ENCODE results near the gene DPRX. TPM values are rescaled to one million over a fixed set of nuclear protein-coding genes. Genes with fewer than 3 reads are reported as not detected.

DPRX gene
- total and polyA plus RNA-seq, 2 of the 13 experiments (the other 11 are each of a cell fraction or from before 2014, with no cell fraction given), result not detected

DNA sequence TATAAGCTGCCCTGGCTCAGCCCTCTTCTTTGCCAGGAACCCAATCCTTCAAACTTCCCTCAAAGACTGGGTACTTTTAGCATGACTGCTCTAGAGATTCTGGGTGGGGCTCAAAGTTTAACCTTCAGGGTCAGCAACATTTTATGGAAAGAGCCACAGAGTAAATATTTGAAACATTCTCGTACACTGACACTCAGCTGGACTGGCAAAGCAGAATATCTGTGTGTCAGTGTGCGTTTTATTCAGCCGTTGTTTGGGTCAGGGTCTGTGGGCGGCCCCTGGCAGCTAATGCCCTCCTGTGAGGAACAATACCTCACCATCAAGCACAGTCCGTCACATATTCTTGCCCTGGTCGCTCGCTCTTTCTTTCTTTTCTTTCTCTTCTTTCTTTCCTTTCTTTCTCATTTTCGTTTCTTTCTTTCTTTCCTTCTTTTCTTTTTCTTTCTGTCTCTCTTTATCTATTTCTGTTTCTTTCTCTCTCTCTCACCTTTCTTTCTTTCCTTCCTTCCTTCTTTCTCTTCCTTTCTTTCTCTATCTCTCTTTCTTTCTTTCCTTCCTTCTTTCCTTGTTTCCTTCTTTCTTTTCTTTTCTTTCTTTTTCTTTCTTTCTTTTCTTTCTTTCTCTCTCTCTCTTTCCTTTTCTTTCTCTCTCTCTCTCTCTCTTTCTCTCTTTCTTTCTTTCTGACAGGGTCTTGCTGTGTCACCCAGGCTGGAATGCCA is 10.7 kb downstream of the DPRX start (continued):
- TF ChIP-seq SP4 (CRISPR knock-in tag; IDR thresholded peaks at IDR 0.05) (no peak), U2AF2 (IDR thresholded peaks at IDR 0.05; ENCODE audit: low read depth, low read length) (no peak), NAIF1 (CRISPR knock-in tag; IDR thresholded peaks at IDR 0.05; ENCODE audit: borderline replicate concordance) (no peak), MYPOP (CRISPR knock-in tag; IDR thresholded peaks at IDR 0.05) (no peak), HMGXB3 (CRISPR knock-in tag; IDR thresholded peaks at IDR 0.05; ENCODE audit: borderline replicate concordance) (no peak), MEF2D (CRISPR knock-in tag; IDR thresholded peaks at IDR 0.05) (no peak), ZFP91 (CRISPR knock-in tag; IDR thresholded peaks at IDR 0.05; ENCODE audit: borderline replicate concordance) (no peak), ZNF7 (CRISPR knock-in tag; IDR thresholded peaks at IDR 0.05) (no peak), DMTF1 (CRISPR knock-in tag; IDR thresholded peaks at IDR 0.05) (no peak), ZNF780A (CRISPR knock-in tag; IDR thresholded peaks at IDR 0.05) (no peak), TCF7 (IDR thresholded peaks at IDR 0.05; ENCODE audit: low read depth) (0 out of 2 replicates have a peak, but pooled peaks have one; percentile 32), TP53 (CRISPR knock-in tag; conservative IDR thresholded peaks at IDR 0.05) (no peak)
- TF ChIP-seq, protein P1, sequence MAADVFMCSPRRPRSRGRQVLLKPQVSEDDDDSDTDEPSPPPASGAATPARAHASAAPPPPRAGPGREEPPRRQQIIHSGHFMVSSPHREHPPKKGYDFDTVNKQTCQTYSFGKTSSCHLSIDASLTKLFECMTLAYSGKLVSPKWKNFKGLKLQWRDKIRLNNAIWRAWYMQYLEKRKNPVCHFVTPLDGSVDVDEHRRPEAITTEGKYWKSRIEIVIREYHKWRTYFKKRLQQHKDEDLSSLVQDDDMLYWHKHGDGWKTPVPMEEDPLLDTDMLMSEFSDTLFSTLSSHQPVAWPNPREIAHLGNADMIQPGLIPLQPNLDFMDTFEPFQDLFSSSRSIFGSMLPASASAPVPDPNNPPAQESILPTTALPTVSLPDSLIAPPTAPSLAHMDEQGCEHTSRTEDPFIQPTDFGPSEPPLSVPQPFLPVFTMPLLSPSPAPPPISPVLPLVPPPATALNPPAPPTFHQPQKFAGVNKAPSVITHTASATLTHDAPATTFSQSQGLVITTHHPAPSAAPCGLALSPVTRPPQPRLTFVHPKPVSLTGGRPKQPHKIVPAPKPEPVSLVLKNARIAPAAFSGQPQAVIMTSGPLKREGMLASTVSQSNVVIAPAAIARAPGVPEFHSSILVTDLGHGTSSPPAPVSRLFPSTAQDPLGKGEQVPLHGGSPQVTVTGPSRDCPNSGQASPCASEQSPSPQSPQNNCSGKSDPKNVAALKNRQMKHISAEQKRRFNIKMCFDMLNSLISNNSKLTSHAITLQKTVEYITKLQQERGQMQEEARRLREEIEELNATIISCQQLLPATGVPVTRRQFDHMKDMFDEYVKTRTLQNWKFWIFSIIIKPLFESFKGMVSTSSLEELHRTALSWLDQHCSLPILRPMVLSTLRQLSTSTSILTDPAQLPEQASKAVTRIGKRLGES (CRISPR knock-in tag; IDR thresholded peaks at IDR 0.05; ENCODE audit: borderline replicate concordance), result no peak
- TF ChIP-seq, protein P2, sequence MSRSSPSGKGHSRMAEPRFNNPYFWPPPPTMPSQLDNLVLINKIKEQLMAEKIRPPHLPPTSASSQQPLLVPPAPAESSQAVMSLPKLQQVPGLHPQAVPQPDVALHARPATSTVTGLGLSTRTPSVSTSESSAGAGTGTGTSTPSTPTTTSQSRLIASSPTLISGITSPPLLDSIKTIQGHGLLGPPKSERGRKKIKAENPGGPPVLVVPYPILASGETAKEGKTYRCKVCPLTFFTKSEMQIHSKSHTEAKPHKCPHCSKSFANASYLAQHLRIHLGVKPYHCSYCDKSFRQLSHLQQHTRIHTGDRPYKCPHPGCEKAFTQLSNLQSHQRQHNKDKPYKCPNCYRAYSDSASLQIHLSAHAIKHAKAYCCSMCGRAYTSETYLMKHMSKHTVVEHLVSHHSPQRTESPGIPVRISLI (CRISPR knock-in tag; IDR thresholded peaks at IDR 0.05; ENCODE audit: borderline replicate concordance), result no peak
